GM18517 (cell line): ENCODE data around the gene PAK4.

Experiments
- ATAC-seq: cut with Tn5 transposase; IDR thresholded peaks from one replicate; pipeline ENCODE4 v1.9.1; 2021; ENCODE audit warnings: mild to moderate bottlenecking, moderate library complexity; ENCODE audit not compliant: unreplicated experiment

The PAK4 gene

DNA sequence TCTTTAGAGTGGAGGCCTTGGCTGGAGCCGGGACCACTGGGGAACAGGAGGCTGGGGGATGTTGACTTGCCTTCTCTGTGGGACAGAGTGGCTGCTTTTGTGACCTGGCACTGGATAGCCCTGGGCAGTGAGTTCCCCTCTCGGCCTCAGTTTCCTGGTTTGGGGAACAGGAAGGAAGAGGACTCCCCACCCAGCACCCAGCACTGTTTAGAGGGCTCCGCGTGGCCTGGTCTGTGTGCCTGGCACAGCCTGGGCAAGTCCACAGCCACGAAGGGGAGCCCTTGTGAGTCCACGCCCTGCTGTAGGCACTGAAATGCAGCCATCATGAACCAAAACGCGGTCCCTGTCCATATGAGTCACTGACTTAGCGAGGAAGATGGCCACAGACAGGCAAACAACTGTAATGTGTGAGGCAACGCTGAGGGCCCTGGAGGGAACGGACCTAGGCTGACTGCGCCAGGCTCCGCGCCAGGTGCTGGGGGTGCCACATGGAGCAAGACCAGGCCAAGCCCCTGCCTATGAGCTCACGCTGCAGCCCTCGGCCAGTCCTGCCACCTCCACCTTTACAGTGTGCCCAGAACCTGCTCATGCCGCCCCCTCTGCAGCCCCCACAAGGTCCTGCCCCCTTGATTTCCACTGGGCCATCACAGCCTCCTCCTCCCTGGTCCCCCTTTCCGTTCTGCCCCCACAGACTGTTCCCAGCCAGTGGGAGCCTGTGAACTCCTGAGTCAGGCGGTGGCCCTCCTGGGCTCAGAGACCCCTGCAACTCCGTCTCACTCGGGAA, 35.5 kb downstream of the PAK4 start:
- ATAC-seq = no peak

DNA sequence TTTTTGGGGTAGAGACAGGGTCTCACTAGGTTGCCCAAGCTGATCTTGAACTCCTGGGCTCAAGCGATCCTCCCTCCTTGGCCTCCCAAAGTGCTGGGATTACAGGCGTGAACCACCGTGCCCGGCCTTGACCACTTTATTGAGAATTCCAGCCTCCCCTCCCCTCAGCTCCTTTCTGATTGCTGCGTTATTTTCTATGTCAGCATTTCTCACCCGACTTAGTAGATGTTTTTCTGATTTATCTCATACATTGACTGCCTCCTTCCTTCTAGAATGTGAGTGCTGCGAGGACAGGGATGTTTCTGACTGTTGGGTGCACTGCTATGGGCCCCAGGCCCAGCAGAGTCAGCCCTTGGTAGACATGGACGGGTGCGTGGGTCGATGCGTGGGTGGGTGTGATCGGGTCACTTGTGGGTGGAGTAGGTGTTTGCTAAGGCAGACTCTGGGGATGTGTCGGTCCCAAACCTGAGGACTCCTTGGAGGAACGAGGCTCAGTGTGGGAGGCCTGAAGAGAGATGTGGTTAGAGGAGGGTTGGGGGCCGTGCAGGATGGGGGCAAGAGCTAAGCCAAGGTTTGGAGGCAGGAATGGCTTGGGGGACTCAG, 37.0 kb downstream of the PAK4 start:
- ATAC-seq = no peak

DNA sequence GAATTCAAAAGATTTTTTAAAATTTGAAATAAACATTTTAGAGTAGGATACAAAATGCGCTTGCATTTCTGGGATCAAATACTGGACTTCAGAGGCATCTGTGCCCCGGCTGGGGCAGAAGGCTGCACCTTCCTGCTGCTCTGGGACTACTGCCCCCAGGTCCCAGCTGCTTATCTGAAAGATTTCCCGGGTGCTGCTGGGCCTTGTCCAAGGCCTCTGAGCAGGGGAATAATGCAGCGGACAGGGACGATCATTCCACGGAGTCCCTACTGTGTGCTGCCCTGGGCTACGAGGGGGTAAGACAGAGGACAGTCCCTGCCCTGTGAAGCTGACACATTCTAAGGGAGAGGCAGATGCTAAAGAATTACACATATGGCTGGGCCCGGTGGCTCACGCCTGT, 38.0 kb downstream of the PAK4 start:
- no peak for ATAC-seq

DNA sequence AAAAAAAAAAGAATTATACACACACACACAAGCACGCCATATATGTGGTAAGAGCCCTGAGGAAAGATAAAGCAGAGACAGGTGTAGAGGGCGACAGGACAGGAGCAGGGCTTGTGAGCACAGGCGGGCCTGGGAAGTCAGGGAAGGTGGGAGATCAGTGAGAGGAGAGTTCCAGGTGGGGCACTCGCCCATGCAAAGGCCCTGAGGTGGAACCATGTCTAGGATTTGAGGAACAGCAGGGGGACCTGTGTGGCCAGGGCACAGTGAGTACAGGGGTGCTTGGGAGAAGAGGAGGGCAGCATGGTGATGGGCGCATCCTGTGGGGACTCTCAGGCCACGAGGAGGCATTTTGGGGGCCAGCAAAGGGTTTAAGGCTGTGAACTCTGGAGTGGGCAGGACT, 38.7 kb downstream of the PAK4 start:
- ATAC-seq = no peak

DNA sequence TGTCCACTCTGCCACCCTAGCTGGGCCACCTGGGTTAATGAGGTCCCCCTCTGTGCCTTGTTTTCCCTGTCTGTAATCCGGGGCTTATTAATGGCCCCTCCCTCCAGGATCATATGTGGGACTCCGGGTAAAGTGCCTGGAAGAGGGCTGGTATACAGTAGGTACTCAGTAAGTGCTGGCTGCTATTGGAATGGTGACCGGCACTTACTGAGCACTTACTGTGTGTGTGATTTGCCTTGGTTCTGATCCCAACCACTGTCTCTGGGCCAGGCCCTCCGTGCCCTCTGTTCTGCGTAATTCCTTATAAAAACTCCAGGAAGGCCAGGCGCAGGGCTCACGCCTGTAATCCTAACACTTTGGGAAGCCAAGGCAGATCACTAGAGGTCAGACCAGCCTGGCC, 40.3 kb downstream of the PAK4 start:
- ATAC-seq = no peak

DNA sequence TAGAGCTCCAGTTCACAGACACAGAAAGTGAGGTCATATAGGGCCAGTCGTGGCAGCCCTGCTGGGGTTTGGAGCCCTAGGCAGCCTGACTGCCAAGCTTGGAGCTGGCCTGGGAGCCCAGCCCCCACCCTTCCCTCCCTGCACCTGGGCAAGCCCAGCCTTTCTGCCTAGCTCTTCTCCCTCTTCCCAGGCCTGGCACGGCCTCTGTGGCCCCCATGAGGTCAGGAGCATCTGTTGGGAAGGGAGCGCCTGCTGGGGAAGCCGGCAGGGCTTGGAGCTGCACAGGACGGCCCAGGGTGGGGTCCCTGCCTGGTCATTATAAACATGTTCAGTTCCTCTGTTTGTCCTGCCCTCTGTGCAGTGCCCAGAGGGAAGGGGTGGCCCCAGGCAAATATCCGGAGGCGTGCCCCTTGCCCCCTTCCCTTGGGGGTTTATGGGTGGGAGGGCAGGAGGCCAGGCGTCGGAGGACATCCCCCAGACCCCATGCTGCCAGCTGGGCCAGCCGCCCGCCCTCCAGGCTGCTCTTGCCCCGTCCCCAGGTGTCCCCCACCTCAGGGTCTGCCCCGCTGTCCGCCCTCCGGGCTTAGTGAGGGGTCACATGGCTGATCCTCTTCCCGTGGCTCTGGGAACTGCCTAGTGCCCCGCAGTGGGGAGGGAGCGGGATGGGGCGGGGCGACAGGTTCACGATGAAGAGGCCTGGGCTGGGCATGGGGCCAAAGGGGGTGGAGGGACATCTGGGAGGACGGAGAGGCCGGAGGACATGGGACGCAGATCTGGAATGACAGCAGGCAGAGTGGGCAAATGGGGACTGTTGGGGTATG, 41.2 kb downstream of the PAK4 start:
- no peak for ATAC-seq

DNA sequence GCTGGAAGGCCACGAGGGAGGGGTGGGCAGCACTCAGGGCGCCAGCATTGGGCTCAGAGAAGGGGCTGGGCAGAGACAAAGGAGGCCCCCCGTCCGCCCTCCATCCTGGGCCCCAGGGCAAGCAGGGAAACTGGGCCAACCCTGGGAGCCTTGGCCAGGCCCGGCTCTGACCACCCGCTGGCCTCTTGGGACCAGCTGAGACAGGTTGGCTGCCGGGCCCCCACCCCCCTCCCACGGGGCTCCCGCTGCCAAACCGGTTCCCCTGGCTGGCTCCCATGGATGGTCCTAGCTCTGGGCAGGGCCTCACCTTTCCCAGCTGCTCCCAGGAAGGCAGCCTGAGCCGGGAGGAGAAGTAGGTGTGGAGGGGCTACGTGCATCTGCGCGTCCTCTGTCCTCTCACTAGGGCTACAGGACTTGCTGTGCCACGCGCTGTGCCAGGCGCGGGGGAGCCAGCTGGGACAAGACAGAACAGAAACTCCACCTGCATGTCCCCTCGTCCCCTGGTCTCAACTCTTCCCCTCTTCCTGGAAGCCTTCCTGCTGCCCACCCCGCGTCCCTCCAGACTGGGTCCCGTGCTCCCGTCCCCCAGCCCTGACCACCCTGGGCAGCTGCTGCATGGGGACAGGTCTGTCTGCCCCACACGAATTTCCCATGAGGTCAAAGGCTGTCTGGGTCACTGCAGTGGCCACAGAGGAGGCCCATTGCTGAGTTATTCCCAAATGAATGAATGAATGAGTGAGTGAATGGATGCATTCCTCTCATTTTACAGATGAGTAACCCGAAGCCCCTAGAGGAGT, 42.1 kb downstream of the PAK4 start:
- ATAC-seq = no peak

DNA sequence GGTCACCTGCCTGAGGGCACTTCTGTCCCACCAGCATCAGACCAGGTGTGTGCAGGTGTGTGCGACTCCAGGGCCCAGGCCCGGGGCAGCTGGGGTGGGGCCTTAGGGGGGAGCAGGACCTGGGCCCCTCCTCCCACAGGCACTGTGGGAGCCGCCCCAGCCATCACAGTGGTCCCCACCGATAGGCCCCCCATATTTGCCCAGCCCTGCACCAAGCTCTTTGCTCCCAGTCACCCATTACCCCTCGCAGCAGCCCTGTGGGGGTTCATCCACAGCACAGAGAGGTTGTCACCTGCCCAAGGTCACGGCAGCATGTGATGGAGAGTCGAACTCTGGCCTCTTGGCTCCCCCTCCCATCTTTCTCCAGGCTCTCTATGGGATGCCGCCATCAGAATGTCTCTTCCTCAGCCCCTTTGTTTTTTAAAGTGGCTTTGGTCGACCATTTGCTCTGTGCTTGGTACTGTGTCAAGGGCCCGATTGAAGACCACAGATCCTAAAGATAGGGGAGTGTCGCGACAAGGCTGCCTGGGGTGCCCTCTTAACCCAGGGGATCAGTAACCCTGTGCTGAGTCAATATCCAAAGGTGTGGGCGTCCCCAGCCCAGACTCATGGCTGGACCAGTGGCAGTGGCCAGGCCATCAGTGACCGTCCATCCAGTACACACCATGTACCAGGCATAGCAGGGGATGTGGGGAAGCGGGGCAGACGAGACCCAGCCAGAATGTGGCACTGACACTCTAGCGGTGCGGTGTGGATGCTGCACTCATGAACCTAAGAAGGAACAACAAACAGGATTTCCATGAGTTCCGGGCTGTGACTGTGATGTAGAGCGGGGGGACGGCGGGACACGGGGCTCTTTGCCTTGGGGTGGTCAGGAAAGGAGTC, 42.9 kb downstream of the PAK4 start:
- ATAC-seq = no peak

DNA sequence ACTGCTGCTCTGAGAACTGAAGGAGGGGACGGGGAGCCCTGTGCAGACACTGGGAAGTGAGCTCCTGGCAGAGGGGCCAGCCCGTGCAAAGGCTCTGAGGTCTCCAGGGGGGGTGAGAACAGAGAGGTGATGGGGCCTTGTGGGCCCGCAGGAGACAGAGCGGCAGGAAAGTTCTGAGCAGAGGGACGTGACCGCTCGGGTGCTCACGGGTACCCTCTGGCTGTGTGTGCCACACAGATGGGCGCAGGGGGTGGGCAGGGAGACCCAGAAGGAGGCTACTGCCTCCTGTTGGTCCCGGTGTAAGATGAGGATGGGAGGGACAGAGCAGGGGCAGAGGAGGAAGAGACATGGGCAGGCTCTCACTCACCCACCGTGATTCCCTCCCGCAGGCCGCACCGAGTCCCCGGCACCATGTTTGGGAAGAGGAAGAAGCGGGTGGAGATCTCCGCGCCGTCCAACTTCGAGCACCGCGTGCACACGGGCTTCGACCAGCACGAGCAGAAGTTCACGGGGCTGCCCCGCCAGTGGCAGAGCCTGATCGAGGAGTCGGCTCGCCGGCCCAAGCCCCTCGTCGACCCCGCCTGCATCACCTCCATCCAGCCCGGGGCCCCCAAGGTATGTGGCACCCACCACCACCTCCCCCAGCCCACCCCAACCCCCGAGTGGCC, 43.7 kb downstream of the PAK4 start:
- ATAC-seq = no peak

DNA sequence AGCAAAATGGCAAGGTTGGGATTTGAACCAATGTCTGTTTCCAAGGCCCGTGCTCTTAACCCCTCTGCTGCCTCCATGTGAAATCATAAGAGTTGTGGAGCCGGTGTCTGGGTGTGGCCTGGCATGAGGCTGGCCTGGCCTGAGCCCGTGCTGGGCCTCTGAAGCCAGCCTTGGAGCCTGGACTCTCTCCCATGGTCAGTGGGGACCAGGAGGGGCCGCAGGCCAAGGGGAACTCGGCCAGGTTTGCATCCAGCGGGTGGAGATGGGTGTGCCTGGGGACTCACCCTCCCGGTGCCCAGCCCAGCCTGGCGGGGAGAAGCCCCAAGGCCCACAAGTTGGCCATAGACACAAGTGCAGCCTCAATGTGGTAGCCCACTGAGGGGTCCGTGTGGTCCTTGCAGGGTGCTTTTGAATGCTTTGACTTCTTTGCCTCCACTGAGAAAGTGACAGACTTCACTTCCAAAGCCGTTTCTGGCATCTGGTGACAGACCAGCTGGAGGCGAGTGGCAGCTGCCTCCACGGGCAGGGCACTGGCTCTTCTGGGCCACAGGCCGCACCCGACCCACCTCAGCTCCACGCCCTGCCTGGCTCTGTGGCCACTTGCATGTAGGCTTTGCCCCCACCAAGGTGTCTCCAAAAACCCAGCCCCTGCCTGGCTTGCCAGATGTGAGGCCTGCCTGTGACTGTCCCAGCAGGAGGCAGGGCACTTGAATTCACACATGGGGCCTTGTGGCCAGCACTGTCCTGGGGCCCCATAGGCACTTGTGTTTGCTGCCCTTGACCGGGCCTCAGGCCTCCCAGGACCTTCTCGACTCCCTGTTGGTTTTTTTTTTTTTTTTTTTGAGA, 45.0 kb downstream of the PAK4 start:
- no peak for ATAC-seq

DNA sequence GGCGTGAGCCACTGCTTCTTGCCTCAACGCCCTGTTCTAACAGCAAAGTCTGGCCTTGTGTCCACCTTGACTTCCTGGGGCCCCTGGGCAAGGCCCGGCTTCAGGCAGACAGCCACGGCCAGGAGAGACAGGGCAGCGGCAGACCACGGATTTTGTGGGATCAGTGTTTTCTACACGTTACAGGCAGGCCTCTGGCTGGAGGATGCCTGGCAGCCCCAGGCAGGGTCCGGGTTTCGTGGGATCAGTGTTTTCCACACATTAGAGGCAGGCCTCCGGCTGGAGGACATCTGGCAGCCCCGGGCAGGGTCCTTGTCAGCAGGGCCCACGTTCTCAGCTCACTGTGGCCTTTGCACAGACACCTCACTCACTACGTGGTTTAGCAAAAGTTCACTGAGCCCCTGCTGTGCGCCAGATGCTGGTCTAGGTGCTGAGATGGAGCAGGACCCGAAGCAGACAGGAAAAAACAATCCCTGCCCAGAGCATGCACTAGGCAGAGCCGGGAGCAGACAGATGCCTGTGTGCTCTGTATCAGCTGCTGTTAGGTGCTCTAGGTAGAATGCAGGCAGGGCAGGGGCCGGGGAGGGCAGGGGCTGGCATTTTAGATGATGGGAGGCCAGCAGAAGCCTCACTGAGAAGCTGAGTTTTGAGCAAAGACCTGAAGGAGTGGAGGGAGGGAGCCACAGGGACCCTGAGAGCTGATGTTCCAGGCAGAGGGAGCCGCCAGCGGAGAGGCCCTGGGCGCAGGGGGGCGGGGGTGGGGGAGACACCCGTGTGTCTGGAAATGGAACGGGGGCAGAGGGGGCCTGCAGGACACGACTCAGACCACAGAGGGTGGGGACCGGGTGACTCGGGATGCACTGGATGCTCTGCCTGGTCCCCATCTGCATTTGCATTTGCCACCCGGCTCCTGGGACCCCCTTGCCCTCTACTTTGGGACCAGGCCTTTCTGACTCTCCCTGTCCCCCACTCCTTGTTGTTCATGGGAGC, 46.2 kb downstream of the PAK4 start:
- no peak for ATAC-seq

DNA sequence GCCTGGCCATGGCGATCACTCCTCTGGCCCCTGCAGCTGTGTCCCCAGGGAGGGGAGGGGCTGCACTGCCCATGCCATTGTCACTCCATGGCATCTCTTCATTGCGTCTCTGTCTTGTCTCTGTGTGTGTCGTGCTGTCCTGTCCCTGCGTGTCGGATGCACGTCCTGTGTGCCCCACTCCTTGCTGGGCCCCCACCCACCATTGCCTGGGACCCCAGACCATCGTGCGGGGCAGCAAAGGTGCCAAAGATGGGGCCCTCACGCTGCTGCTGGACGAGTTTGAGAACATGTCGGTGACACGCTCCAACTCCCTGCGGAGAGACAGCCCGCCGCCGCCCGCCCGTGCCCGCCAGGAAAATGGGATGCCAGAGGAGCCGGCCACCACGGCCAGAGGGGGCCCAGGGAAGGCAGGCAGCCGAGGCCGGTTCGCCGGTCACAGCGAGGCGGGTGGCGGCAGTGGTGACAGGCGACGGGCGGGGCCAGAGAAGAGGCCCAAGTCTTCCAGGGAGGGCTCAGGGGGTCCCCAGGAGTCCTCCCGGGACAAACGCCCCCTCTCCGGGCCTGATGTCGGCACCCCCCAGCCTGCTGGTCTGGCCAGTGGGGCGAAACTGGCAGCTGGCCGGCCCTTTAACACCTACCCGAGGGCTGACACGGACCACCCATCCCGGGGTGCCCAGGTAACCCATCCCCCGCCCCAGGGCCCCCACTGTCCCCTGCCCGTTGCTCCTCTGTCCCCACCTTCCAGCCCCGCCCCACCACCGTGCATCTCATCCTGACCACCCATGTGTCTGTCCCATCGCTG, 47.3 kb downstream of the PAK4 start:
- ATAC-seq = no peak

DNA sequence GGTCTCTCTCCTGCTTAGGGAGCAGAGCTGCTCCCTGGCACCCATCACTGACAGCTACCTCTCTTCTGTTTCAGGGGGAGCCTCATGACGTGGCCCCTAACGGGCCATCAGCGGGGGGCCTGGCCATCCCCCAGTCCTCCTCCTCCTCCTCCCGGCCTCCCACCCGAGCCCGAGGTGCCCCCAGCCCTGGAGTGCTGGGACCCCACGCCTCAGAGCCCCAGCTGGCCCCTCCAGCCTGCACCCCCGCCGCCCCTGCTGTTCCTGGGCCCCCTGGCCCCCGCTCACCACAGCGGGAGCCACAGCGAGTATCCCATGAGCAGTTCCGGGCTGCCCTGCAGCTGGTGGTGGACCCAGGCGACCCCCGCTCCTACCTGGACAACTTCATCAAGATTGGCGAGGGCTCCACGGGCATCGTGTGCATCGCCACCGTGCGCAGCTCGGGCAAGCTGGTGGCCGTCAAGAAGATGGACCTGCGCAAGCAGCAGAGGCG, 48.0 kb downstream of the PAK4 start:
- ATAC-seq = no peak

DNA sequence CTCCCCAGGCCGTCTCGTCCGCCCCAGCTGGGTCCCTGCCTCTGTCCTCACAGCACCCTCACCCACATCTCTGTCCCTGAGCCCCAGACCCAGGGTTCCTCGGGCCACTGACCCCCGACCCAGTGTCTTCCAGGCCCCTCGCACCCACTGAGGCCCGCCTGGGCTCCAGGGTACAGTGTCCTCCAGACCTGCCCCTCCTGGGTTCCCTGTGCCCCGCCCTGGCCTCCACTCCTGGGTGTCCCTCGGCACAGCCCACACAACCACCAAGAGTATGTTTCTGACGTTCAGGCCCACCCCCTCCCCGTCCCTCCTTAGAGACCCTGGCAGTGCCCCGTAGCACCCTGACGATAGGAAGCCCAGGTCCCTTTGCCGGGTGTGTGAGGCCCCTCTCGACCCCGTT, 48.6 kb downstream of the PAK4 start:
- no peak for ATAC-seq

DNA sequence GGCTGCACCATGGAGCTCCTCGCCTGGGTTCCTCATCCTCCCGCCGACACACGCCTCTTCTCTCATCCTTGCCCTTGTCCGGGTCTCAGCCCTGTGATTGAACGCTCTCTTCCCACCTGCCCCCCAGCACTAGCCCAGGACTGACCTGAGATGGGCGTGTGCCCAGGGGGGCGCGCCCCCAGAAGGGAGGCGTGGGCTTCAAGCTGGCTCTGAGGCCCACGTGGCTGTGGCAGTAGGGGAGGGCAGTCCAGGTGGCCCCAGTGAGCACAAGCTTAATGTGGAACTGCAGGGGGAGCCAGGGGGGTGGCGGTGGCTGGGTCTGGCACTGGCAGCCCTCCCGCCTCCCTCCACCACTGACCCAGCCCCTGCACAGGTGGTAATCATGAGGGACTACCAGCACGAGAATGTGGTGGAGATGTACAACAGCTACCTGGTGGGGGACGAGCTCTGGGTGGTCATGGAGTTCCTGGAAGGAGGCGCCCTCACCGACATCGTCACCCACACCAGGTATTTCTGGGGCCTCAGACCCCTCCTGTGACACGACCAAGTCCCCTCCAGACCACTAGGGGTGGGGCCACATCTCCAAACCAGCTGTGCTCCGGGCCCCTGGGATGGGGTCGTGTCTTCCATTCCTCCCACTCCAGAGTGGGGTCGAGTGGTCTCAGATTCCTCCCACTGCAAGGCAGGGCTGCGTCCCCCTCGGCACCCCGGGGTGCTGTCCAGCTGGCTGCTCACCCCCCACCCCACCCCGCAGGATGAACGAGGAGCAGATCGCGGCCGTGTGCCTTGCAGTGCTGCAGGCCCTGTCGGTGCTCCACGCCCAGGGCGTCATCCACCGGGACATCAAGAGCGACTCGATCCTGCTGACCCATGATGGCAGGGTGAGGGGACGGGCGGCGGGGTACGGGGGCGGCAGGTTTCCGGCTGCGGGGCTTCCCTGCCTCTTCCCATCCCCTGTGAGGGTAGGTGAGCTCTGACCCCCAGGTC, 49.3 kb downstream of the PAK4 start:
- ATAC-seq = no peak
